Fibroblast of lung (primary cell): Measurements from ENCODE around the gene CORIN. TPM values are rescaled to one million over a fixed set of nuclear protein-coding genes. Genes with fewer than 3 reads are reported as not detected.

Experiments
- DNase-seq, 2 donors: peaks; one replicate each; pipeline versions ENCODE4 v3.0.0 to v3.0.0-alpha.2; 2010; ENCODE audit warnings: low read depth in 2 of 2
- H2AFZ ChIP-seq: 2 replicates; pipeline ENCODE4 v1.5.1; 2012; ENCODE audit warnings: low read length, control low read depth, inconsistent platforms
- H3K27ac ChIP-seq: 2 replicates; pipeline ENCODE4 v1.5.1; 2011; ENCODE audit warnings: low read length, control low read depth; ENCODE audit not compliant: insufficient read depth
- H3K27me3 ChIP-seq: 2 replicates; pipeline ENCODE4 v1.5.1; 2011; ENCODE audit warnings: mild to moderate bottlenecking, low read length; ENCODE audit not compliant: control insufficient read depth, insufficient read depth
- H3K36me3 ChIP-seq: 2 replicates; pipeline ENCODE4 v1.5.1; 2011; ENCODE audit warnings: low read length; ENCODE audit not compliant: control insufficient read depth, insufficient read depth
- H3K4me1 ChIP-seq: 2 replicates; pipeline ENCODE4 v1.5.1; 2011; ENCODE audit warnings: low read length; ENCODE audit not compliant: control insufficient read depth, insufficient read depth; ENCODE audit errors: extremely low read depth
- H3K4me2 ChIP-seq: 2 replicates; pipeline ENCODE4 v1.5.1; 2011; ENCODE audit warnings: low read length, control low read depth; ENCODE audit not compliant: insufficient read depth; ENCODE audit errors: extremely low read depth
- H3K4me3 ChIP-seq, 4 experiments: fragments of 200-600 bp in 1 of 4; sonication (generic) in 1 of 4; replicated peaks in 1 of 4; 2 replicates each; pipeline ENCODE4 v1.5.1; 2011 to 2016; ENCODE audit warnings: low read length in 4 of 4, low read depth in 3 of 4, mild to moderate bottlenecking in 3 of 4, control low read depth in 2 of 4, inconsistent platforms in 1 of 4, mixed read lengths in 1 of 4; ENCODE audit not compliant: insufficient read depth in 1 of 4; ENCODE audit errors: control extremely low read depth in 1 of 4
- H3K79me2 ChIP-seq: 2 replicates; pipeline ENCODE4 v1.5.1; 2012; ENCODE audit warnings: mild to moderate bottlenecking, low read length, inconsistent platforms; ENCODE audit not compliant: control insufficient read depth, insufficient read depth
- H3K9ac ChIP-seq: 2 replicates; pipeline ENCODE4 v1.5.1; 2011; ENCODE audit warnings: mild to moderate bottlenecking, low read length, control low read depth; ENCODE audit not compliant: insufficient read depth
- H3K9me3 ChIP-seq: 2 replicates; pipeline ENCODE4 v1.5.1; 2012; ENCODE audit warnings: low read depth, low read length; ENCODE audit not compliant: control insufficient read depth, insufficient read depth
- H4K20me1 ChIP-seq: 2 replicates; pipeline ENCODE4 v1.5.1; 2011; ENCODE audit warnings: low read length; ENCODE audit not compliant: control insufficient read depth, insufficient read depth; ENCODE audit errors: extremely low read depth
- CTCF ChIP-seq, 2 donors: IDR thresholded peaks in 1 of 2; conservative IDR thresholded peaks in 1 of 2; 1 replicate in 1 of 2; 2 replicates in 1 of 2; pipeline ENCODE4 v1.5.1; 2011 to 2012; ENCODE audit warnings: low read length in 2 of 2, control low read depth in 1 of 2, inconsistent platforms in 1 of 2, low read depth in 1 of 2, mild to moderate bottlenecking in 1 of 2
- EZH2 ChIP-seq: IDR thresholded peaks from 2 replicates; pipeline ENCODE4 v1.5.1; 2012; ENCODE audit warnings: low read length, control low read depth, mild to moderate bottlenecking; ENCODE audit errors: missing control alignments
- polyA plus RNA-seq, 2 donors: library from polyadenylated mRNA; depleted of rRNA in 1 of 2; stranded (reverse) in 1 of 2; unstranded in 1 of 2; fragments of >200 nt; gene quantifications; 2 replicates each; pipeline ENCODE4 v1.2.1, GENCODE V29; 2011 to 2012; ENCODE audit warnings: missing spikeins in 1 of 2
- total RNA-seq: library from RNA; depleted of rRNA; stranded (reverse); fragments of >200 nt; gene quantifications from 2 replicates; pipeline ENCODE4 v1.2.1, GENCODE V29; 2014

CORIN gene
- total and polyA plus RNA-seq, 2 donors (not counting 1 experiment from before 2014, with no cell fraction given): 1.5 to 22.2 TPM

DNA sequence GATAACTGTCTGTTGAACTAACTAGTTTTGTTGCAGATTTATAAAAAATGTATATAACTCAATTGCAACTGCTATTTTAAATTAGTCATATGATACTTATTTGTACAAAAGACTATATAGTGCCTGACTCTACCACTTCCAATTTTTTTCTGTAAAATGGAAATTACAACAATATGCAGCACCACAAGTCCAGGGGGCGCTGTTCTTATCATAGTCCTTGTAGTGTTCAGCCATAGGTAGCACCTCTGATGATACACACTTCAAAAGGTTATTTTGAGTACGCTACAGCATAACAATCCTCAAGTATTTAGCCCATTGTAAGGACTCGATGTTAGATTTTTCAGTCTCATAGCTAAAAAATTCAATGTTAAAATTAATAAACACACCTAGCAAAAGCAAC is 174.9 kb downstream of the CORIN start:
- Histone ChIP-seq H3K9ac (no peak overlapping the region), H2AFZ (no peak overlapping the region), H3K27ac (no peak overlapping the region), H4K20me1 (no peaks in the 10 kb centered on the region), H3K4me2 (no peak overlapping the region), H3K9me3 (no peaks in the 10 kb centered on the region), H3K4me3 (no peak overlapping the region), H3K79me2 (no peaks in the 10 kb centered on the region), H3K4me1 (no peaks in the 10 kb centered on the region), H3K27me3 (no peaks in the 10 kb centered on the region), H3K36me3 (no peaks in the 10 kb centered on the region)
- TF ChIP-seq EZH2 (no peak), CTCF (conservative IDR thresholded peaks at IDR 0.05 in 1 of 2, IDR thresholded peaks at IDR 0.05 in 1 of 2; ENCODE audit: low read depth in 1 of 2, low read length in 2 of 2) (peak in 1 of 2 donors; percentile 37)
- DNase-seq: no peak

GRCh38 chr4:47661741-47662140 is 176.1 kb downstream of the CORIN start:
- no peaks in the 10 kb centered on the region for H3K36me3 ChIP-seq
- H3K9ac ChIP-seq: no peak overlapping the region
- H3K4me3 ChIP-seq: no peak overlapping the region
- no peaks in the 10 kb centered on the region for H4K20me1 ChIP-seq
- H3K9me3 ChIP-seq: no peaks in the 10 kb centered on the region
- H3K27ac ChIP-seq: no peak overlapping the region
- H3K27me3 ChIP-seq: no peaks in the 10 kb centered on the region
- no peak for DNase-seq
- H3K79me2 ChIP-seq: no peaks in the 10 kb centered on the region
- H2AFZ ChIP-seq: no peak overlapping the region
- H3K4me2 ChIP-seq: no peak overlapping the region
- H3K4me1 ChIP-seq: no peaks in the 10 kb centered on the region
- TF ChIP-seq CTCF (conservative IDR thresholded peaks at IDR 0.05 in 1 of 2, IDR thresholded peaks at IDR 0.05 in 1 of 2; ENCODE audit: low read depth in 1 of 2, low read length in 2 of 2) (no peak), EZH2 (no peak)

DNA sequence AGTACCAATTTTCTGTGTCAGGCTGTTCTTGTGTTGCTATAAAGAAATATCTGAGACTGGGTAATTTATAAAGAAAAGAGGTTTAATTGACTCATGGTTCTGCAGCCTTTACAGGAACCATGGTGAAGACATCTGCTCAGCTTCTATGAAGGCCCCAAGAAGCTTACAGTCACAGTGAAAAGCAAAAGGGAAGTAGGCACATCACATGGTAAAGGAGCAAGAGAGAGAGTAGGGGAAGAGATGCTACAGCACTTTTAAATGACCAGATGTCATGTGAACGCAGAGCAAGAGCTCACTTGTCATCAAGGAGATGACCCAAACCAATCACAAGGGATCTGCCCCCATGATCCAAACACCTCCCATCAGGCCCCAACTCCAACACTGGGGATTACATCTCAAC is 178.5 kb downstream of the CORIN start:
- Histone ChIP-seq H3K9ac (no peak overlapping the region), H3K4me1 (no peaks in the 10 kb centered on the region), H3K9me3 (no peaks in the 10 kb centered on the region), H3K27ac (no peak overlapping the region), H4K20me1 (no peaks in the 10 kb centered on the region), H3K4me3 (no peak overlapping the region), H3K79me2 (no peaks in the 10 kb centered on the region), H3K36me3 (no peaks in the 10 kb centered on the region), H2AFZ (no peak overlapping the region), H3K4me2 (no peak overlapping the region), H3K27me3 (no peaks in the 10 kb centered on the region)
- TF ChIP-seq EZH2: no peak
- TF ChIP-seq CTCF (conservative IDR thresholded peaks at IDR 0.05 in 1 of 2, IDR thresholded peaks at IDR 0.05 in 1 of 2; ENCODE audit: low read depth in 1 of 2, low read length in 2 of 2): no peak
- DNase-seq: no peak
